LHCN-M2 (cell line): ENCODE results near the gene CNTN5. TPM values are rescaled to one million over a fixed set of nuclear protein-coding genes. Genes with fewer than 3 reads are reported as not detected.

Experiments used
- DNase-seq: peaks from one replicate; pipeline ENCODE4 v3.0.0-alpha.2; 2012; ENCODE audit warnings: low read depth
- total RNA-seq: library from RNA; depleted of rRNA; stranded (reverse); fragments of >200 nt; gene quantifications from 2 replicates; pipeline ENCODE4 v1.2.3, GENCODE V29; 2014

The CNTN5 gene
- total RNA-seq, 1 experiment from 2014 or later: 0.69 TPM

GRCh38 chr11:99162819-99163218 is 142.1 kb downstream of the CNTN5 start:
- no peak for DNase-seq

- DNase-seq: no peak
Observed at GRCh38 chr11:99170591-99170990, 149.8 kb downstream of the CNTN5 start.

DNA sequence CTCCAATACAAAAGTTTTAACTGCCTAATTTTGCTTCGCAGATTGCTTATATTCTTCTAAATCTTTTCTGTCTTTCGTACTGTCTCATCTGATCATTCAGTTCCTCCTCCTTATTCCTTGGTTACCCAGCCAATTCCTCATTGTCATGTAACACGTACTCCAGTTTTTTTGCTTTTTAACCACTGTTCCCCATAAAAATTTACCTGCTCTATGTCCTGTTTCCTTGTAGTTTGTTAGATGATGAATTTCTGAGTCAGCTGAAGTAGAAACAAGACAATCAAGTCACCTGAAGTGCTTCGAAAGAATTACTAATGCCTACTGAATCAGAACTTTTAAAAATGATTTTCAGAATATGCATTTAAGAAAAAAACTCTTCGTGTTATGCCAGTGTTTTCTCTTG is 150.6 kb downstream of the CNTN5 start:
- no peak for DNase-seq

DNA sequence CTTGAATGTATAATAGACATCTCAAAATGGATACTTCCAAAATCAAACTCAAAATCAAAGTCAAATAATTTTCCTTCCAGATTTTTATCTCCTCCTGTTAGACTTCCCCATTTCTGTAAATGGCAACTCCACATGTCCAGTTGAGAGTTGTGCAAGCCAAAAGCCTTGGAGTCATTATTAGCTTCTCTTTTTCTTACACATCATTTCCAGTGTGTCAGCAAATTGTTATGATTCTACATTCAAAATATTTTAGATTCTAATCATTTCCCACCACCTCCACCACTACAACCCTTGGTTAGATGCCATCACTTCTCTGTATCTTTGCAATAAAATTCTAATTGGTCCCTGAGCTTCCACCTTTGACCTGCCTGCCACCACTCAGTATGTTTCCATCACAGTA is 155.7 kb downstream of the CNTN5 start:
- no peak for DNase-seq

DNA sequence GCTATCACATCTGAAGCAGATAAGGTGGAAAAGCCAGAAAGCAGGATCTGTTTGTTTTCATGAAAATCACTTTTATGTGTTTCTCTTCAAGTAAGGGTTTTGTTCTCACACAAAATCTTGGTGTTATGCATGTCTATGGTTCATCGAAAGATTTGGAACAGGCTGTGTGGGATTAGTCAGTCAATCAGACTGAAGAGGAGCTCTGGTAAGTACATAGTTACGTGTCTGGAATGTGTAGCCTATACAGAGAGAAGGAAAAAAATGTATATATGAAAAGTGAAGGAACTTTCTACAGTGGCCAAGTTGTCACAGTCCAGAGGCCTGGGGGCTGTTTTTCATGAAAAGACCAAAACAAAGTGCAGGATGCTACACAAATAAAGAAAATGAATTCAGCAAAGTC is 156.7 kb downstream of the CNTN5 start:
- peak; percentile 8 for DNase-seq

- DNase-seq: no peak
Observed at GRCh38 chr11:99184146-99184545, 163.4 kb downstream of the CNTN5 start.

DNA sequence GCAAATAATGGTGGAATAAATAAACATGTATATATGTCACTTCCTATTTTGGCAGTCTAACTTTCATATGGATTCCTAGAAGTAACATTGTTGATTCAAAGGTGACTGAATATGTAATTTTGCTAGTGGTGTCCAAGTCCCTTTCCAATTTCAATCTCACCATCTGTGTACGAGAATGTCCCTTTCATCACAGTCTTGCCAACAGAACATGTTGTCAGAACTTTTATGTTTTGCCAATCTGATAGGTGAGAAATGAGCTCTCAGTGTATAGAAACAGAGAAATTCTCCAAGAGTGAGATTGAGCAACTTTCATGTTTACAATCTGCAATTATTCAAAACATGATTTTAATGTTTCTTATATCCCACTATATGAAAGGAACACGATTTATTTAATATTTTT is 167.5 kb downstream of the CNTN5 start:
- DNase-seq: no peak

DNA sequence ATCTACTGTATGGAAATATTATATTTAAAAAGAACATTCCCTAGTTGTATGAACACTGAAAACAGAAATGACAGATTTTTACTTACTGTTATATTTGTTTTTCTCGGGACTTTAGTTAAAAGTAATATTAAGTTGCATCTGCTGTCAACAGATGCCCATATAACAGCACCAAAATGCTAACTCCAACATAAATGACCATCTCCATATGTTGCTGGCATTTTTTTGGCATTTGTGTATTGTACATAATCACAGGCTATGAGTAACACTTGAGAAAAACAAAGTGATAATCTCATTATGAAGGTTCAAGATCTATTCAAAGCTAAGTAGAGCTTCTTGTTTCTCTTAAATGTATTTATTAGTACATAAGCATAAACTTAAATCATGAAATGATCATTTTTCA is 172.0 kb downstream of the CNTN5 start:
- DNase-seq: no peak

- no peak for DNase-seq
Observed at GRCh38 chr11:99197477-99197876, 176.7 kb downstream of the CNTN5 start.

DNA sequence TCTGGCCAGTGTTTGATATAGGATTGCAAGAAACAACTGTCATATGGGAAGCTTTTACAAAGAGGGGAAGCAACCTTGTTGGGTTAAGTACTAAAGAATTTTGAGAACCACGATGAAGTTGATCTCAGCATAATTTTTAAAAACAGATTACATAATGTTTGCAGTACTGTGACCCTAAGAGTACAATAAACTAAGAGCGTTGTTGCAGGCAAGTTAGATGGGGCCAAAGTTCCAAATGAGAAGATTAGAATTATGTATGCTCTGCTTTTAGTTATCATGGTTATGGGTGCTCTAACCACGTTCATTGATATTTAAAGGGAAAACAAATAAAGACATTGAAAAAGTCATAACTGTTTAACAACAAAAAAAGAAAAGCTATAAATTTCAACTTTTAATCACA is 177.5 kb downstream of the CNTN5 start:
- DNase-seq: no peak

GRCh38 chr11:99199341-99199740 is 178.6 kb downstream of the CNTN5 start:
- peak; percentile 61 for DNase-seq

DNA sequence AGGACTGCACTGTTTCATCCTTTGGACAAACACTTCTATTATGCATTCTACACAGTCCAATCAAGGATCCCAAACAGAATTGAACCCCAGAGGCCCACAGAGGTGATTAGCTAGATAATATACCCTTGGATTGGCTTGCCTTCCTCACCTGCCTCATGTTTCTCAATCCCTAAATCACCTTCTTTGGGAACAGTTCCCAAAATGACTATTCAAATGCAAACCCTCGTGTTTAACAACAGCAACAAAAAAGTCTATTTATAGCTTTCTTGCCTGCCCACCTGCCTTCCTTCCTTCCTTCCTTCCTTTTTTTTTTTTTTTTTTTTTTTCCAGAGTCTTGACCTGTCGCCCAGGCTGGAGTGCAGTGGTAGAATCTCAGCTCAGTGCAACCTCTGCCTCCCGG is 180.0 kb downstream of the CNTN5 start:
- DNase-seq: no peak

DNA sequence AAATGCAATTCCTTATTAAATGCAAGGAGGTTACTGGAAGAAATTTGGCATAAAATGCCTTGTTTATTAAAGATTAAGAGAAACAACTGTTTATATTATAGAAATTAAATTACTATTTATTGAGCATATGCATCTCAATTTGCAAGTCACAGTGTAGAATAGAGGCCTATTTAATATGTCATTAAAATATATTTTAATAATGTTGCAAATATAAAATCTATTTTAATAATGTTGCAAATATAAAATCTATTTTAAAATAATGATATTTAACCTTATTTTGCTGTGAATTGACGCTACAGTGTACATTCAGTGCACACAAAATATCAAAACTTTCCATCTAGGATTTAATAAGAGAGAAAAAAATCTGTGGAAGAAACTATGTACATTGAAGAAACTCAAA is 188.1 kb downstream of the CNTN5 start:
- no peak for DNase-seq

- DNase-seq: no peak
Observed at GRCh38 chr11:99229544-99229943, 208.8 kb downstream of the CNTN5 start.

- no peak for DNase-seq
Observed at GRCh38 chr11:99234534-99234933, 213.8 kb downstream of the CNTN5 start.

GRCh38 chr11:99238401-99238800 is 217.7 kb downstream of the CNTN5 start:
- DNase-seq: no peak

DNA sequence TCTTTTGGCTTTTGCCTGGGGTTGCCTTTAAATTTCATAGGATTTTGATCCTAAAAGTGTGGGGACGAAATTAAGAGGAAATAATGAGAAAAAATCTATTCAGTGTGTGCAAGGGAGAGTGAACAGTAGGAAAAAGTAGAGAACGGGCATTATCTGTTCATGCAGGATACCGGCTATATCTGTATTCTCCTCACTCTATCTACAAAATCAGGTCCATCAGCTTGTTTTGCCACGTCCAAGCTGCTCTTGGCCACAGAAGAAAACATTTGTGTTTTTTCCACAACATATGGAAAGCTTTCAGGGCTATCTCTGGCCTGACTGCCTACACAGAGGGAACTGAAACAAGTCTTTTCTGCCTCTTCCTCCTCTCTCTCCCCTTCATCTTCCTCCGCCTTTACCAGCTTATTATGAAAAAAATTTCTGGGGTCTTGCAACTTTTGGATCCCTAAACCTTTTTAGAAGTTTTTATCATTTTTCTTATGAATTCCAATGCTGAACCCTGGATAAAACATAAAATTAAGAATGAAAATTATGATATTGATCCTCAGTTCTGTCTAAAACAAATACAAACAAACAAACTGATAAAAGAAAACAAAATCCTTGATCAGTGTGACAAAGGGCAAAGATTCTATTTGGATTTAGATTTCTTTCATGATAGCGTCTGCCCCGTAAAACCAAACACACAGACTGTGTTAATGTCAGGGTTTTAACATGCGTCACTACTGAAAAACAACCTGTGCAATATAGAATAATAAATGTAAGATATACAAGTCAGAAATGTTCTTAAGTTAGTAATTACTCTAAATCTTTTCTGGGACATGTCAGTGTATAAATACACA is 219.7 kb downstream of the CNTN5 start:
- no peak for DNase-seq

DNA sequence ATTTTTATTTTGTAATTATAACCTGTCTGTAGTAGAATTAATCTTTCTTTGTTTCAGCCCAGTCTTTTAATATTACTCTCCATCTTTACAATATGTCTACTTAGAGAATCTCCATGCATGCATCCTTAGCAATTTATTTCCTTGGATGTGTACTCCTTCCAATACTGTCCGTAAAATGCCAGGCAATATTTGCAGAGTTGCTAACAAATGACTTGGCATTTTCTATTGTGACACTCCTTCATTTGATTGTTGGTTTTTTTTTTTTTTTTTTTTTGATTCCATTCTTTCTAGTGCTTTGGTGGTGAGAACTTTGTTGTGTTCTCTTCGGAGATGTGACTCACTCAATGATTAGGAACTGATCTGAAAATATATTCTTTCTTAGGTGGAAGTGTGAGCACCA is 220.3 kb downstream of the CNTN5 start:
- peak; percentile 1 for DNase-seq

DNA sequence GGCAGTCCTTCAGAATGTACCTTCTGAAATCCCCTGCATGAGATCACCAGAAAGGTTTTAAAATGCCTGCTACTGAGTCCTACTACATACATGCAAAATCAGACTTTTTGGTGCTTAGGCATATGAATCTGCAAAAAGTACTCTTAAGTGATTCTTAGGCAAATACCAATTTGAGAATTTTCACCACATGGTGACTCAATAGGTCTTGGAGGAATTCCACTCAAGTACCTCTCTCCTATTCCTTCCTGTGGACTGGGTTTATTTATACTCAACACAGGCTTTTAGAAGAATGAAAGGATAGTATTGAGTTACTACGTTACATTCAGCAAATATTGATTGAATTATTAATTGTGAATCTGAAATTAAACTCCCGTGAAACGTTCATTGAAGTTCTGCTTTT is 223.9 kb downstream of the CNTN5 start:
- peak; percentile 29 for DNase-seq

GRCh38 chr11:99246199-99246598 is 225.4 kb downstream of the CNTN5 start:
- no peak for DNase-seq

GRCh38 chr11:99256614-99257013 is 235.9 kb downstream of the CNTN5 start:
- DNase-seq: no peak

DNA sequence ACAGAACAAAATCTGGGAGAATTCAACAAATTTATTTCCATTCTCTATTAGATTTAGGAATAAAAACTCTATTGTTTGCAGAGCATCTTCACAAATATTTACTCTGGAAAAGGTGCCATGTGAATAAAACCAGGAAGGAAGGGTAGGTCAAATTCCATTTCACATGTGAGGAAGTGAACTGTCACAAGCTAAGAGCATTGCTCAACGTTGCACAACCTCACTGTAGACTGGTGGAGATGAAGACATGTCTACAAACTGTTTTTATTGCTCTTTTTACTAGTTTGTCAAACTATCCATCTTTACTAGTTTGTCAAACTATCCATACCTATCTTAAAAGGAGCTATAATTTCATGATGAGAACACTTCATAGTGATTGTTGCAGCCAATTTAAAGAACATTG is 236.4 kb downstream of the CNTN5 start:
- DNase-seq: peak; percentile 5

- no peak for DNase-seq
Observed at GRCh38 chr11:99260696-99261095, 239.9 kb downstream of the CNTN5 start.

DNA sequence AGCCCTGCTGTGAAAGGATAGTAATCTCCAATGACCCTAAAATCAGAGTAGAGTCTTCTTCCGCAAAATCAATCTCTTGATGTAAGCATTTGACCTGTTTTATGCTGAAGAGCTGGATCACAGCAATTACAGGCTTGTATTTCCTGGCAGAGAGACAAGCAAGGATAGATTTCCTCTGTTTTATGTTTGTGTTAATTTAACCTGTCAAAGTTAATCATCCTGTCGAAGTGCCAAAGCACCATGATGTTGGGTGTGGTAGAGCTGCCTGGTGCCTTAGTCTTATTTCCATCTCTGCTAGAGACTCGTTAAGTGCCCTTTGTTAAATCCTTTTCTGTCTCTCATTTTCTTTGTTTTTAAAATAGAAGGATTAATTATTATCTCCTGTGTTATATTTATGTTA is 248.1 kb downstream of the CNTN5 start:
- no peak for DNase-seq
